ENCODE measurements around the gene ACSL1. TPM values are rescaled to one million over a fixed set of nuclear protein-coding genes. Genes with fewer than 3 reads are reported as not detected.

Gene ACSL1
- total RNA-seq, 1 experiment from 2014 or later: 3.5 TPM

- Histone ChIP-seq H3K23ac (ENCODE audit: insufficient read length, low read depth, low read length) (no peak overlapping the region), H4K8ac (replicated peaks; ENCODE audit: insufficient read length, low read depth, low read length) (no peak overlapping the region), H3K14ac (ENCODE audit: insufficient read depth, low read length) (no peak overlapping the region), H3K18ac (ENCODE audit: insufficient read length, low read depth, low read length) (no peak overlapping the region), H3K4ac (ENCODE audit: low read depth, low read length) (no peak overlapping the region), H4K5ac (ENCODE audit: insufficient read length, low read depth, low read length) (no peak overlapping the region), H3K56ac (ENCODE audit: insufficient read length, low read depth, low read length) (no peak overlapping the region), H4K91ac (ENCODE audit: insufficient read length, low read depth, low read length) (no peak overlapping the region), H4K20me1 (ENCODE audit: control insufficient read depth, insufficient read depth, insufficient read length) (no peaks in the 10 kb centered on the region), H3K4me2 (ENCODE audit: insufficient read depth, insufficient read length, low read length) (no peak overlapping the region), H2AFZ (ENCODE audit: low read length) (no peak overlapping the region), H2AK5ac (ENCODE audit: insufficient read length, low read length) (no peak overlapping the region), H3K23me2 (ENCODE audit: insufficient read length, low read depth, low read length, poor library complexity, severe bottlenecking) (no peaks in the 10 kb centered on the region), H3K79me1 (ENCODE audit: insufficient read depth, low read depth, low read length, poor library complexity, severe bottlenecking) (no peaks in the 10 kb centered on the region), H2BK5ac (ENCODE audit: insufficient read length, low read length) (no peak overlapping the region), H3K27ac (ENCODE audit: insufficient read length, low read depth, low read length) (no peak overlapping the region), H2BK15ac (ENCODE audit: low read depth, low read length) (no peak overlapping the region), H3K27me3 (ENCODE audit: insufficient read depth, low read length) (no peaks in the 10 kb centered on the region), H3K4me1 (ENCODE audit: insufficient read depth, low read length) (no peaks in the 10 kb centered on the region; the same call in 1 of the 2 replicates), H3K9ac (ENCODE audit: extremely low read depth, insufficient read length, low read length) (no peak overlapping the region), H3T11ph (ENCODE audit: low read length) (no peak overlapping the region), H3K79me2 (ENCODE audit: insufficient read depth, low read length) (no peaks in the 10 kb centered on the region), H2BK20ac (ENCODE audit: low read depth, low read length, poor library complexity, severe bottlenecking) (no peak overlapping the region), H3K9me3 (ENCODE audit: control insufficient read depth, low read depth, low read length) (no peaks in the 10 kb centered on the region), H2BK12ac (ENCODE audit: insufficient read length, low read depth, low read length) (no peak overlapping the region), H2BK120ac (ENCODE audit: low read depth, low read length, poor library complexity, severe bottlenecking) (no peak overlapping the region)
- Mint-ChIP-seq H3K27ac (no peak overlapping the region), H3K27me3 (ENCODE audit: low read depth) (no peaks in the 10 kb centered on the region; the same call in 1 of the 2 replicates), H3K9me3 (no peaks in the 10 kb centered on the region), H3K36me3 (ENCODE audit: insufficient read depth in 1 of 3, low read depth in 3 of 3) (no peaks in the 10 kb centered on the region), H3K4me3 (no peak overlapping the region), H3K4me1 (no peaks in the 10 kb centered on the region)
- WGBS (ENCODE audit: extremely low coverage, insufficient read length, low lambda C conversion rate): no CpG with 5 or more reads among the region's 3 CpGs
- no peak for TF ChIP-seq CTCF (conservative IDR thresholded peaks at IDR 0.05)
- no peak for DNase-seq
Observed at GRCh38 chr4:184848510-184848909, 22.7 kb upstream of the ACSL1 start.
